IPS-NIHi7 (cell line): ENCODE measurements around the gene VPS35L.

Experiments
- DNase-seq: peaks from one replicate; pipeline ENCODE4 v3.0.0; 2012; ENCODE audit warnings: mixed read lengths; ENCODE audit errors: extremely low spot score

The VPS35L gene

GRCh38 chr16:19555186-19555937, at the start of gene VPS35L:
TSS of gene VPS35L (plus strand) at chr16:19555703. CDS start at chr16:19555730, 27 bp downstream.
- DNase-seq: peak; percentile 96

GRCh38 chr16:19506965-19507364, 48.5 kb upstream of the VPS35L start:
- no peak for DNase-seq

GRCh38 chr16:19507867-19508266, 47.6 kb upstream of the VPS35L start:
- no peak for DNase-seq

GRCh38 chr16:19512297-19512696, 43.2 kb upstream of the VPS35L start:
- DNase-seq: no peak

- DNase-seq: no peak
Measured at GRCh38 chr16:19513377-19514053, 42.0 kb upstream of the VPS35L start.

- no peak for DNase-seq
Measured at GRCh38 chr16:19515757-19516156, 39.7 kb upstream of the VPS35L start.

- no peak for DNase-seq
Measured at GRCh38 chr16:19517424-19518089, 37.9 kb upstream of the VPS35L start.

GRCh38 chr16:19518388-19518787, 37.1 kb upstream of the VPS35L start:
- DNase-seq: no peak

GRCh38 chr16:19520861-19521331, 34.6 kb upstream of the VPS35L start:
- no peak for DNase-seq

- DNase-seq: peak; percentile 97
Measured at GRCh38 chr16:19521471-19522396, 33.8 kb upstream of the VPS35L start, which contains the start of gene GDE1. TSS of gene GDE1 (minus strand) at chr16:19522098. CDS start at chr16:19521964, 134 bp downstream.

GRCh38 chr16:19522397-19522732, 33.1 kb upstream of the VPS35L start:
- DNase-seq: no peak

GRCh38 chr16:19522760-19523159, 32.7 kb upstream of the VPS35L start:
- no peak for DNase-seq

GRCh38 chr16:19523184-19523558, 32.3 kb upstream of the VPS35L start:
- no peak for DNase-seq

- peak; percentile 90 for DNase-seq
Measured at GRCh38 chr16:19523559-19524355, 31.7 kb upstream of the VPS35L start, which contains the start of gene CCP110. TSS of gene CCP110 (plus strand) at chr16:19523942. CDS start at chr16:19527882, 3,940 bp downstream.

GRCh38 chr16:19524356-19524615, 31.2 kb upstream of the VPS35L start:
- DNase-seq: no peak

- no peak for DNase-seq
Measured at GRCh38 chr16:19524616-19525384, 30.7 kb upstream of the VPS35L start.

- no peak for DNase-seq
Measured at GRCh38 chr16:19525385-19525723, 30.1 kb upstream of the VPS35L start.

- DNase-seq: no peak
Measured at GRCh38 chr16:19527161-19527560, 28.3 kb upstream of the VPS35L start.

GRCh38 chr16:19528666-19529065, 26.8 kb upstream of the VPS35L start:
- DNase-seq: no peak

- DNase-seq: no peak
Measured at GRCh38 chr16:19532601-19533000, 22.9 kb upstream of the VPS35L start.
